Suprapubic skin (tissue), 4 donors: ENCODE data around the gene ANKLE2. TPM values are rescaled to one million over a fixed set of nuclear protein-coding genes. Genes with fewer than 3 reads are reported as not detected.

ENCODE experiments used
- DNase-seq, 2 donors: peaks; one replicate each; pipeline ENCODE4 v3.0.0-alpha.2; 2019; ENCODE audit warnings: low spot score in 2 of 2
- H3K27ac ChIP-seq: fragments of 200-600 bp; sonication (generic); one replicate; pipeline ENCODE4 v1.5.1; 2019
- H3K27me3 ChIP-seq: fragments of 200-600 bp; sonication (generic); one replicate; pipeline ENCODE4 v1.5.1; 2019
- H3K36me3 ChIP-seq: fragments of 200-600 bp; sonication (generic); one replicate; pipeline ENCODE4 v1.5.1; 2019
- H3K4me1 ChIP-seq: fragments of 200-600 bp; sonication (generic); one replicate; pipeline ENCODE4 v1.5.1; 2019
- H3K4me3 ChIP-seq: fragments of 200-600 bp; sonication (generic); one replicate; pipeline ENCODE4 v1.5.1; 2019; ENCODE audit warnings: mild to moderate bottlenecking
- H3K9me3 ChIP-seq: fragments of 200-600 bp; sonication (generic); one replicate; pipeline ENCODE4 v1.5.1; 2019
- EP300 ChIP-seq: sonication (generic); formaldehyde crosslinking; IDR thresholded peaks from one replicate; pipeline ENCODE4 v1.6.1; 2017; ENCODE audit warnings: antibody characterized with exemption
- POLR2A ChIP-seq, 2 donors: fragments of 450-650 bp; IDR thresholded peaks; one replicate each; pipeline ENCODE4 v1.6.1; 2017; ENCODE audit warnings: antibody characterized with exemption in 2 of 2, mild to moderate bottlenecking in 2 of 2, moderate library complexity in 2 of 2
- POLR2AphosphoS5 ChIP-seq, 3 donors: sonication (generic); formaldehyde crosslinking; IDR thresholded peaks; one replicate each; pipeline ENCODE4 v1.6.1; 2017; ENCODE audit warnings: antibody characterized with exemption in 3 of 3
- WGBS: methylation state at CpG from one replicate; pipeline ENCODE4 v1.1.5; 2018; 5-methylcytosine and 5-hydroxymethylcytosine counted together
- total RNA-seq, 4 donors: library from RNA; depleted of rRNA; stranded (reverse); fragments of >200 nt; gene quantifications; one replicate each; pipeline ENCODE4 v1.1.0, GENCODE V29; 2016
- TF ChIP-seq, protein P1 (sequence below), 2 donors: fragments of 200-600 bp in 1 of 2; fragments of 450-650 bp in 1 of 2; sonication (generic) in 1 of 2; IDR thresholded peaks; one replicate each; pipeline ENCODE4 v1.5.1; 2016 to 2019; ENCODE audit warnings: antibody characterized with exemption in 2 of 2, mild to moderate bottlenecking in 1 of 2, moderate library complexity in 1 of 2

Gene ANKLE2
- total RNA-seq, 4 donors from 2014 or later = 74.7 to 222 (median 111) TPM

DNA sequence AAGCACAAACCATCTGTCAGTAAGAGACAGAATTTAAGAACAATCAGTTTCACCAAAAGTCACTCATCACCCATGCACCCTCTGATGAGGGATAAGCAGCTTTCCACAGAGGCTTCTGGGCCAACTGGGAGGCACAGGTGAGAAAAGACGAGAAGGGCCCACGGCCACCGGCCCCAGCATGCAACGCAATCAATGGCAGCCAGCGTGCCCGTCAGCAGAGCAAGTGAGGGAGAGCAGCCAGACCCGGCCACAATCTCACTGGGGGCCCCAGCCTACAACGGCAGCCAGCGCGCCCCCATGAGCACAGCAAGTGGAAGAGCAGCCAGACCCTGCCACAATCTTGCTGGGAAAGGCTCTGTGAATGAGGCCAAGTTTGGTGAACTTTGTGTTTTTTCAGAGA, 13.3 kb downstream of the ANKLE2 start:
- 100% methylated on average over 4 of the region's 10 CpGs for WGBS
- TF ChIP-seq POLR2AphosphoS5 (IDR thresholded peaks at IDR 0.05) (no peak), EP300 (no peak), POLR2A (IDR thresholded peaks at IDR 0.05) (no peak)
- TF ChIP-seq, protein P1, sequence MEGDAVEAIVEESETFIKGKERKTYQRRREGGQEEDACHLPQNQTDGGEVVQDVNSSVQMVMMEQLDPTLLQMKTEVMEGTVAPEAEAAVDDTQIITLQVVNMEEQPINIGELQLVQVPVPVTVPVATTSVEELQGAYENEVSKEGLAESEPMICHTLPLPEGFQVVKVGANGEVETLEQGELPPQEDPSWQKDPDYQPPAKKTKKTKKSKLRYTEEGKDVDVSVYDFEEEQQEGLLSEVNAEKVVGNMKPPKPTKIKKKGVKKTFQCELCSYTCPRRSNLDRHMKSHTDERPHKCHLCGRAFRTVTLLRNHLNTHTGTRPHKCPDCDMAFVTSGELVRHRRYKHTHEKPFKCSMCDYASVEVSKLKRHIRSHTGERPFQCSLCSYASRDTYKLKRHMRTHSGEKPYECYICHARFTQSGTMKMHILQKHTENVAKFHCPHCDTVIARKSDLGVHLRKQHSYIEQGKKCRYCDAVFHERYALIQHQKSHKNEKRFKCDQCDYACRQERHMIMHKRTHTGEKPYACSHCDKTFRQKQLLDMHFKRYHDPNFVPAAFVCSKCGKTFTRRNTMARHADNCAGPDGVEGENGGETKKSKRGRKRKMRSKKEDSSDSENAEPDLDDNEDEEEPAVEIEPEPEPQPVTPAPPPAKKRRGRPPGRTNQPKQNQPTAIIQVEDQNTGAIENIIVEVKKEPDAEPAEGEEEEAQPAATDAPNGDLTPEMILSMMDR (IDR thresholded peaks at IDR 0.05) = no peak
- Histone ChIP-seq H3K36me3 (peaks cover 94% of the 10 kb centered on the region), H3K27ac (no peak overlapping the region), H3K27me3 (no peaks in the 10 kb centered on the region), H3K4me3 (no peak overlapping the region), H3K4me1 (no peaks in the 10 kb centered on the region), H3K9me3 (no peaks in the 10 kb centered on the region)
- DNase-seq = no peak

DNA sequence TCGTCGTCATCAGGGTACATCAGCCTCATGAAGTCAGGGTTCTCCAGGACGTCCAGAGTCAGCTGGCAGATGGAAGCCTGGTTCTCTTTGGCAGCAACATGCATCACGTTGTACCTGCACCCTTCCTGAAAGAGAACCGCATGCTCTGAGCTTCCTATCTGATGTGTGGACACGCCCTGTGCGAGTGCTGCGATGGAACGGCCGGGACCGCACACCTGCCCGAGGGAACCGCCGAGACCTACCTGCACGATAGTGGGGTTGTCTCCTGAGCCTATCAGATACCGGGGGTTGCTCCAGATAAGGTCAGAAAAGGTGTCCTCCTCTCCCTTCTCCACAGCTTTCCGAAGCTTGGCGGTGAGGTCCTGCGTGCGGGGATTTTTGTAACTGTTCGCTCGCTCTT, 13.7 kb downstream of the ANKLE2 start:
- H3K4me3 ChIP-seq = no peak overlapping the region
- H3K27ac ChIP-seq = no peak overlapping the region
- H3K9me3 ChIP-seq = no peaks in the 10 kb centered on the region
- DNase-seq = no peak
- H3K4me1 ChIP-seq = no peaks in the 10 kb centered on the region
- 92% methylated on average over 22 of the region's 22 CpGs for WGBS
- H3K27me3 ChIP-seq = no peaks in the 10 kb centered on the region
- H3K36me3 ChIP-seq = peaks cover 93% of the 10 kb centered on the region
- TF ChIP-seq, protein P1 (IDR thresholded peaks at IDR 0.05) = no peak
- TF ChIP-seq POLR2A (IDR thresholded peaks at IDR 0.05) = no peak
- TF ChIP-seq POLR2AphosphoS5 (IDR thresholded peaks at IDR 0.05) = no peak
- TF ChIP-seq EP300 = no peak

DNA sequence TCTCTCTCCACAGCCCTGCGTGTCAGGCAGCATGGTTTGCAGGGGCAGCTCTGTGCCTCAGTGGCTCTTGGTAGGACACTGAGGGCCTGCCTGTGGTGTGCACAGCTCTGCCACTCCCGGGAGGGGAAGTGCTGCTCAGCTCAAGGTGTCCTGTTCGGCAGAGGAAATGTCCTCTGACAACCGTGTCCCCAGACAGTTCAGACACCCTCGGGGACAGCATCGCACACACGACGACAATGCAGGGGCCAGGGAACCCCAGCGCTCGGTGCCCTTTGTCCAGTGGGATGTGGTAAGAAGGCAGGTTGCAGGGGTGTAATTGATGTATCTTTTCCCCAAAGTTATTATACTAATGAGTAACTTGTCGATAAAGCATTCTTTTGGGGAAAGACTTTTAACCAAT, 14.2 kb downstream of the ANKLE2 start:
- 89% methylated on average over 11 of the region's 11 CpGs for WGBS
- TF ChIP-seq, protein P1 (IDR thresholded peaks at IDR 0.05) = no peak
- TF ChIP-seq POLR2A (IDR thresholded peaks at IDR 0.05) = no peak
- TF ChIP-seq EP300 = no peak
- no peak for TF ChIP-seq POLR2AphosphoS5 (IDR thresholded peaks at IDR 0.05)
- no peak for DNase-seq
- H3K4me1 ChIP-seq = no peaks in the 10 kb centered on the region
- no peaks in the 10 kb centered on the region for H3K9me3 ChIP-seq
- peaks cover 93% of the 10 kb centered on the region for H3K36me3 ChIP-seq
- peak overlapping the region; percentile 67 for H3K27ac ChIP-seq
- H3K4me3 ChIP-seq = no peak overlapping the region
- no peaks in the 10 kb centered on the region for H3K27me3 ChIP-seq

DNA sequence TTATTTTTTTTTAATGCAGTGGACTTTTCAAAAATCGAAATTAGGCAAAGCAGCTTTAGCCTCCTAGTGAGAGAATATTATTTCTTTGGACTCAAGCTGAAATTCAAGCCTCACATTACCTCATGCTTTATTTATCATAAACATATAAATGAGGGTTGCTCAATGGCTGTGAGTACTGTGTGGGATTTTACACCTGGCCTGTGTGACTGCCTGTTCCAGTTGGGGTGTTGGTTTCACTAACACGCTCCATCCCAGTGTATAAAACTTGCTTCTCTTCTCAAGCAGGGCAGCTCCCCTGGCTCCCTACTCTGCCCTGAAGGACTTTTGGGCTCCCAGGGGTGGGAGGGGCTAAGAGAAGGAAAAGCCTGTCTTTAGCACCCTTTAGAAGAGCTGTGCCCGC, 15.0 kb downstream of the ANKLE2 start:
- H3K36me3 ChIP-seq = peaks cover 96% of the 10 kb centered on the region
- WGBS = 82% methylated on average over 3 of the region's 3 CpGs
- peak overlapping the region; percentile 67 for H3K27ac ChIP-seq

DNA sequence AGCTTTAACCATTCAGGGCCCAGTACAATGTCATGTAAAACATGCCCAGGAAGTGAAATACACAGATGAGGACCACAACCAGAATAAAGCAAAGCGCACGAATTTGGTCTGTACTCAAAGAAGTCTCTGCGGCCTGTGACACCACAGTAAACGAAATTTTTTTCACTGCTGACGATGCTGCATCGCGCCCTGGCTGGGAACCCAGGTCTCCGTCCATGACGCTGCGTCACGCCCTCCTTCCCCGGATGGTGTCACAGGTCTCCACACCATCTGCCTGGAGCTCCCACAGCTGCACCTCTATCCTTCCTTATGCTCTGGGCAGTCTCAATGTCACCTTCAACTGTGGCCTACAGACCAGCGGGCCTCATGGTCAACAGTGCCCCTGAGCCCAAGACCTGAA, 17.8 kb downstream of the ANKLE2 start:
- H3K4me3 ChIP-seq = no peak overlapping the region
- no peak for DNase-seq
- H3K36me3 ChIP-seq = peaks cover 96% of the 10 kb centered on the region
- WGBS = 85% methylated on average over 13 of the region's 13 CpGs
- H3K9me3 ChIP-seq = no peaks in the 10 kb centered on the region
- no peaks in the 10 kb centered on the region for H3K27me3 ChIP-seq
- TF ChIP-seq, protein P1 (IDR thresholded peaks at IDR 0.05) = no peak
- TF ChIP-seq EP300 (no peak), POLR2A (IDR thresholded peaks at IDR 0.05) (no peak), POLR2AphosphoS5 (IDR thresholded peaks at IDR 0.05) (no peak)
- H3K27ac ChIP-seq = no peak overlapping the region
- H3K4me1 ChIP-seq = no peaks in the 10 kb centered on the region

More for the DNA sequence above, 15.0 kb downstream of the ANKLE2 start:
- no peak overlapping the region for H3K4me3 ChIP-seq
- no peaks in the 10 kb centered on the region for H3K9me3 ChIP-seq
- DNase-seq = no peak
- TF ChIP-seq POLR2A (IDR thresholded peaks at IDR 0.05) (no peak), POLR2AphosphoS5 (IDR thresholded peaks at IDR 0.05) (no peak), EP300 (no peak)
- TF ChIP-seq, protein P1 (IDR thresholded peaks at IDR 0.05) = no peak
- H3K4me1 ChIP-seq = no peaks in the 10 kb centered on the region
- H3K27me3 ChIP-seq = no peaks in the 10 kb centered on the region
